Sigmoid colon (tissue), 4 donors: ENCODE results near the gene STAM2.
A peak's percentile ranks its signal among the peaks of the same experiment; 100 is the strongest.

Experiments used
- CTCF ChIP-seq, 4 experiments: fragments of 450-650 bp in 3 of 4; fragments of 200-600 bp in 1 of 4; IDR thresholded peaks; one replicate each; pipeline ENCODE4 v1.5.1; 2016 to 2019; ENCODE audit warnings: antibody characterized with exemption in 4 of 4, mild to moderate bottlenecking in 3 of 4, moderate library complexity in 2 of 4
- EP300 ChIP-seq, 4 donors: sonication (generic); formaldehyde crosslinking; IDR thresholded peaks; one replicate each; pipeline ENCODE4 v1.6.1; 2017; ENCODE audit warnings: antibody characterized with exemption in 4 of 4
- POLR2A ChIP-seq, 2 donors: fragments of 450-650 bp; IDR thresholded peaks; one replicate each; pipeline ENCODE4 v1.6.1; 2016; ENCODE audit warnings: antibody characterized with exemption in 2 of 2, mild to moderate bottlenecking in 2 of 2, moderate library complexity in 2 of 2
- POLR2AphosphoS5 ChIP-seq, 4 donors: sonication (generic); formaldehyde crosslinking; IDR thresholded peaks; one replicate each; pipeline ENCODE4 v1.6.1; 2017; ENCODE audit warnings: antibody characterized with exemption in 4 of 4

GRCh38 chr2:152200565-152201465, 25.3 kb upstream of the STAM2 start:
- TF ChIP-seq CTCF (IDR thresholded peaks at IDR 0.05), result no peak
- TF ChIP-seq POLR2A (IDR thresholded peaks at IDR 0.05), result no peak
- peak in 1 of 4 donors; percentile 53 for TF ChIP-seq POLR2AphosphoS5 (IDR thresholded peaks at IDR 0.05)
- TF ChIP-seq EP300 (IDR thresholded peaks at IDR 0.05), result no peak
